HEK293T (cell line): ENCODE data around the gene GALNT12.

Experiments used
- BHLHE40 ChIP-seq: fragments of 450-650 bp; IDR thresholded peaks from 2 replicates; pipeline ENCODE4 v1.6.1; 2016; ENCODE audit warnings: mild to moderate bottlenecking, moderate library complexity, borderline replicate concordance
- FOXA1 ChIP-seq: fragments of 450-650 bp; IDR thresholded peaks from 2 replicates; pipeline ENCODE4 v1.6.1; 2016; ENCODE audit warnings: mild to moderate bottlenecking
- FOXK2 ChIP-seq: fragments of 450-650 bp; IDR thresholded peaks from 2 replicates; pipeline ENCODE4 v1.6.1; 2016; ENCODE audit warnings: mild to moderate bottlenecking
- FOXM1 ChIP-seq: fragments of 450-650 bp; IDR thresholded peaks from 2 replicates; pipeline ENCODE4 v1.6.1; 2017; ENCODE audit warnings: mild to moderate bottlenecking, borderline replicate concordance
- HDGF ChIP-seq: fragments of 450-650 bp; IDR thresholded peaks from 2 replicates; pipeline ENCODE4 v1.6.1; 2017; ENCODE audit warnings: antibody characterized with exemption, borderline replicate concordance
- L3MBTL2 ChIP-seq: fragments of 450-650 bp; conservative IDR thresholded peaks from 2 replicates; pipeline ENCODE4 v1.6.1; 2016; ENCODE audit warnings: mild to moderate bottlenecking
- NFRKB ChIP-seq: fragments of 450-650 bp; IDR thresholded peaks from 2 replicates; pipeline ENCODE4 v1.6.1; 2016; ENCODE audit warnings: mild to moderate bottlenecking, moderate library complexity
- SP1 ChIP-seq: fragments of 450-650 bp; IDR thresholded peaks from 2 replicates; pipeline ENCODE4 v1.6.1; 2017
- SUZ12 ChIP-seq: fragments of 450-650 bp; IDR thresholded peaks from 2 replicates; pipeline ENCODE4 v1.6.1; 2016; ENCODE audit warnings: mild to moderate bottlenecking
- ZNF384 ChIP-seq: fragments of 450-650 bp; IDR thresholded peaks from 2 replicates; pipeline ENCODE4 v1.6.1; 2016
- TF ChIP-seq, protein P1 (sequence below): fragments of 450-650 bp; IDR thresholded peaks from 2 replicates; pipeline ENCODE4 v1.6.1; 2016

DNA sequence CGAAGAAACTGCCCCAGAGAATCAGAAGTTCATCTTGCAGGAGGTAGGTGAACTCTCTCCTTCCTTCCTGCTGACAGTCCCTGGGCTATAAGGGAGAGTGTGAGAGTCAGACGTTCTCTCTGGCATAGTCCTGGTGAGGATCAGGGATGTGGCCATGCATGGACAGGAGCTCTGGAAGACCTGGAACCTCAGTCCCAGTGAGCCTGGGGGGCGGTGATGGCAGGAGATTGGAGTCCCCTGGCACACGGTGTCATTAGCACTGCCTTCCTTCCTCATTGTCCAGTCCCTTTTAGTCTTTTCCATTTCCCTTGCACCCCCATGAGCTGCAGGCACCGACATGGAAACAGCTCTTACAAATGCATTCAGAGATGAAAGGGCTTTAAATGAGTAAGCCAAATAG lies 38.6 kb downstream of the GALNT12 start:
- TF ChIP-seq FOXA1, result no peak
- TF ChIP-seq SP1, result no peak
- no peak for TF ChIP-seq L3MBTL2
- TF ChIP-seq ZNF384, result no peak
- TF ChIP-seq FOXK2, result no peak
- no peak for TF ChIP-seq BHLHE40
- no peak for TF ChIP-seq FOXM1
- TF ChIP-seq SUZ12, result no peak
- no peak for TF ChIP-seq NFRKB
- TF ChIP-seq, protein P1, sequence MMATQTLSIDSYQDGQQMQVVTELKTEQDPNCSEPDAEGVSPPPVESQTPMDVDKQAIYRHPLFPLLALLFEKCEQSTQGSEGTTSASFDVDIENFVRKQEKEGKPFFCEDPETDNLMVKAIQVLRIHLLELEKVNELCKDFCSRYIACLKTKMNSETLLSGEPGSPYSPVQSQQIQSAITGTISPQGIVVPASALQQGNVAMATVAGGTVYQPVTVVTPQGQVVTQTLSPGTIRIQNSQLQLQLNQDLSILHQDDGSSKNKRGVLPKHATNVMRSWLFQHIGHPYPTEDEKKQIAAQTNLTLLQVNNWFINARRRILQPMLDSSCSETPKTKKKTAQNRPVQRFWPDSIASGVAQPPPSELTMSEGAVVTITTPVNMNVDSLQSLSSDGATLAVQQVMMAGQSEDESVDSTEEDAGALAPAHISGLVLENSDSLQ, result no peak
- TF ChIP-seq HDGF, result no peak
